HG03439 (cell line): Measurements from ENCODE around the gene RAB40AL.
"Not testable (repeated sequence)": the region's sequence is repeated elsewhere in the genome, so short reads cannot be mapped to it uniquely, and the experiment has no call there.

Experiments
- ATAC-seq: cut with Tn5 transposase; IDR thresholded peaks from one replicate; pipeline ENCODE4 v1.9.1; 2021; ENCODE audit warnings: mild to moderate bottlenecking, moderate library complexity; ENCODE audit not compliant: unreplicated experiment

RAB40AL gene

GRCh38 chrX:102936972-102937371 lies at the start of gene RAB40AL:
TSS of gene RAB40AL (plus strand) at chrX:102937272. CDS start at chrX:102937319, 47 bp downstream.
- ATAC-seq: not testable (repeated sequence)

- no peak for ATAC-seq
Observed at GRCh38 chrX:102887687-102888086, 49.4 kb upstream of the RAB40AL start.

GRCh38 chrX:102892103-102892502 lies 45.0 kb upstream of the RAB40AL start:
- ATAC-seq: no peak

DNA sequence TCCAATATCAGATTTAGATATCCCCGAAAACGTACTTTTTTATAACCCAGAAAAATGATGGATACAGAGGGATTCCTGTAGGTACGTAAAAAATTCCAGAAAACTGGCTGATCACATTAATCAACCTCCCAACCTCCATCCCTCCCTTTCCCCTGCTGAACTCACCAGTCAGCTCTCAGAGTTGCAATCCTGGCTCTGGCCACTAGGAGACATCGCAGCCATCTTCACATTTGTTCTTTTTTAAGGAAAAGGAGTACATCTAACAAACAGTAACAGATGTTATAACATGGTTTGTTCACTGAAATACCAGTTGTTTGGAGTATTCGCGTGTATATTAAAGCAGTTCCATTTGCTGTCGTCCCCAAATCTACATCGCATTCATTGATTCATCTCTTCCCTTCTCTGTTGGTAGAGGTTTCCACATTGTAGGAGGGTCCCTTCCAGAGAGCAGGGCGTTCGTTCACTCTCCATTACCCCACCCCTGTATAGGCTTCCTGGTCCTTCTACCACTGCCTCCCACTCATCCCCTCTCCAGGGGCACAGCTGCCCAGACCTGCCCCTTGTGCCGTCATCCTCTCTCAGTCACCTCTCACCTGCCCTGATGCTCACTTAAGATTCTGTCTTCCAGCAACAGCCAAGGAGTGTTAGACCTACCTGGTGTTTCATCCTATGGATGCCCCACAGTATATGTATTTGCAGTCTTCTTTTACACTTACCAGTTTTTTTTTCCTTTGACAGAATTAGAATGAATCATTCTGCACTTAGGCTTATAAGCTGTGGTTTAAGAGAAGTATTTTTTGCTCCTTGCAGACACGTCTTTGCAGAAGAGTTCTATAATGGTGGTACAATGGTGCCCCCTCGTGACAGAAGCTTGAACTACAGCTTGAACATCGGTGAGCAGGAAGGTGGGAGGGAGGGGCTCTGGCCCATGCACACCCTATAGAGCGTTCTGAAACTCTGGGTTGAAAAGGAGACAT lies 36.8 kb upstream of the RAB40AL start:
- peak; percentile 79 for ATAC-seq

DNA sequence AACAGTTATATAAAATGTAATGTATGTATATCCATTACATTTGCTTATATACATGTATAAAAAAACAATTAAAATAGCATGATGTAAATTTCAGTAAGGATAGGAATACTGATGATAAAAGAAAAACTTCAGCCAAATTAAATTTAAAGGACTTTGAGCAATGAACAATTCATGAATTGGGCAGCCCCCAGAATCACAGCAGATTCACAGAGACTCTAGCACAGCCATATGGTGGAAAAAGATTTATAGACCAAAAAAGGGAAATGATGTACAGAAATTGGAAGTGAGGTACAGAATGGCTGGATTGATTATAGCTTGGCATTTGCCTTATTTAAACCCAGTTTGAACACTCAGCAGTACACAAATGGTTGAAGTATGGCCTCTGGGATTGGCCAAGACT lies 34.7 kb upstream of the RAB40AL start:
- no peak for ATAC-seq

DNA sequence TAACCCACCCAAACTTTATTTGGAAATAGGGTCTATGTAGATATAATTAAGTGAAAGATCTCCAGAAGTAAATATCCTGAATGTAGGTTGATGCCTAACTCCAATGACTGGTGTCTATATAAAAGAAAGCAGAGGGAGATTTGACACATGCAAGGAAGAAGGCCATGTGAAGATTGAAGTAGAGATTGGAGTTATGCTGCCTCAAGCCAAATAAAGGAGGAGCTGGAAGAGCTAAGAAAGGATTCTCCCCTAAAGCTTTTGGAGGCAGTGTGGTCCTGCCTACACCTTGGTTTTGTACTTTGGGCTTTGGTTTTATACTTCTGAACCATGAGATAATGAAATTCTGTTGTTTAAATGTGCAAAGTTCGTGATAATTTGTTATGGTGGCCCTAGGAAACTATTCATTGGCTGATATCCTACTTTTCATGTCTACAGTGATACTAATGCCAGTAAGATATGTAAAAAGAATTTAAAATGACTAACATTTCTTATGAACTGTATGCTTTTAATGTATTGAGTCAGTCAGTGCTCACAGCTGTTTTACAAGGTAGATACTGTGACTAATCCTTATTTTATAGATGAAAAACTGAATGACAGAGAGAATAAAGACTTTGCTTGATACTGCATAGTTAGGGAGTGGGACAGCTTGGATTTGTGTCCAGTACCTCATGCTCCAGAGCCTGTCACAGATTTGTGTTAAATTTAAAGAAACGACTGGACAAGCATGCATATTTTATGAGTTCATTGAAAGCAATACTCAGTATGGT lies 5.9 kb upstream of the RAB40AL start:
- no peak for ATAC-seq

- ATAC-seq: no peak
Observed at GRCh38 chrX:102934624-102935023, 2.4 kb upstream of the RAB40AL start.

- peak; percentile 67 for ATAC-seq
Observed at GRCh38 chrX:102950908-102951866, 14.1 kb downstream of the RAB40AL start.

- ATAC-seq: no peak
Observed at GRCh38 chrX:102957751-102958150, 20.7 kb downstream of the RAB40AL start.

- no peak for ATAC-seq
Observed at GRCh38 chrX:102958794-102959193, 21.7 kb downstream of the RAB40AL start.

DNA sequence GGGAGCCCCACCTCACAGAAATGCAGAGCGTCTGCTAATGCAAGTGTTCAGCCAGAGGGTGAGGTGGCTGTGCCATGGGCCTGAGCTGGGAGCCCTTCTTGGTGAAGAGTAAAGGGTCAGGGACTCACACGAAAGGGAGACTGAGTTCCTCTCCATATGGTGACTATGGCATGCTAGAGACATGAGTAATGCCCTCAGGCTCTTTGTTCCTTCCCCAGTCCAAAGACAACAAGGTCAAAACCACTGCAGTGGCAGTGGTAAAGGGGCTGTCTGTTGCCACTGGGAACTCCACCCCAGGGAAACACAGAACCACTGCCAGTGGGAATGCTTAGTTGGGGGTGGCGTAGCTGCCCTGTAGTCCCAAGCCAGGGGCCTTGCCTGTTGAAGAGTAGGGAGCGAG lies 22.4 kb downstream of the RAB40AL start:
- no peak for ATAC-seq

DNA sequence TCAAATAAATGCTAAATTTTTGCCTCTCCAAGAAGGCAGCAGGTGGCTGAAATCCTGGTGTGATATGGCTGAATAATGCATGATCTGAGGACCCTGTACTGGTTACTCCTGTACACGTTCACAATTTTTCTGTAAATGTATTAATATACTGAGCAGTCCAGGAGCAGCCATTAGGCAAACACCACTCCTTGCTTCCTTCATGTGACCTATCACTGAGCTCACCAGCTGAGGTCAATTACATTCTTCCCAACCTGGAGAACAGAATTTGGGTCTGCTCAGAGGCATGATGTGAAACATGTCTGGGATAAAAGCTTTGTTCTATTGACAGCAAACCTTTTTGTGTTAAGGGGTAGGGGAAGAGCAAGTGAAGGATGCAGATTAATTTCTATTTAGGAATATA lies 26.9 kb downstream of the RAB40AL start:
- no peak for ATAC-seq

DNA sequence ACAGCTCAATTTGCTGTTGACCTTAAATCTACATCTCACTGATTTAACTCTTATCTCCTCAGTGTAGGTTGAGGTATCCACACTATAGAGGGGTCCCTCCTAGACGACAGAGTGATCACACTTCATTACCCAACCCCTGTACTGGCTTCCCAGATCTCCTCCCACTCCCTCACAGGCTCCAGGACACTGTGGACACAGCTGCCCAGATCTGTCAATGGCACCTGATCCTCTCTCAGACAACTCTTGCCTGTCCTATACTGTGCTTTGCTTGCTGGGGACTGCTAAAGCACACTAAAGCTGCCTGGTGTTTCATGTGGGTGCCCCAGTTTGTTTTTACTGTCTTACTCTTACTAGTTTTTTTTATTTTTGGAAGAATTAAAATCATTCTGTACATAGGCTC lies 27.9 kb downstream of the RAB40AL start:
- no peak for ATAC-seq

GRCh38 chrX:102966701-102967100 lies 29.6 kb downstream of the RAB40AL start:
- no peak for ATAC-seq

DNA sequence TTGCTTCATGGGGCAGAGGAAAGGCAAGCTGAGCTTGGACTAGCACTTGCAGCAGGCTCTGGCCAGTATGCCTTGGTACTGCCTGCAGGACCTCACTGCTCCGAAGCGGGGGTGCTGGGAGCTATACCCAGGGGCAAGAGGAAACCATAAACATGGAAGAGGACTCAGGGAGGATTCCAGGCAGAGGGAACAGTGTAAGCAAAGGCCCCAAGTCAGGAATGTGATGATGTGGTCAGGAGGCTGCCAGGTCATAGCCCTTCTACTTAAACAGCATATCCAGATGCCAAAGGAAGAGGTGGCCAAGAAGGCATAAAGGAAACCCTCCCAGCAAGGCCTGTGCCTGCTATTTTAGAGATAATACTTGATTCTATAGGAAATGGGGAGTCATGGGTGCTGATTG lies 31.1 kb downstream of the RAB40AL start:
- no peak for ATAC-seq

GRCh38 chrX:102971536-102971935 lies 34.5 kb downstream of the RAB40AL start:
- not testable (repeated sequence) for ATAC-seq

DNA sequence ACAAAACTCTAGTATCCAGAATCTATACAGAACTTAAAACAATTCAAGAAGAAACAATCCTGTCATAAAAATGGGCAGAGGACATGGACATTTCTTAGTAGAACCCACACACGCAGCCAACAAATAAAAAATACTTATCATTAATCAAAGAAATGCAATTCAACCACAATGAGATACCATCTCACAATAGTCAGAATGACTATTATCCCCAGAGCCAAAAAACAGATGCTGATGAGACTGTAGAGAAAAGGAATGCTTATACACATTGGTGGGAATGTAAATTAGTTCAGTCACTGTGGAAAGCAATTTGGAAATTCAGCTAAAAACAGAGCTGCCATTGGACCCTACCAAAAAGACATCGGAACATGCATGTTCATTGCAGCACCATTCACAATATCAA lies 37.9 kb downstream of the RAB40AL start:
- no peak for ATAC-seq

DNA sequence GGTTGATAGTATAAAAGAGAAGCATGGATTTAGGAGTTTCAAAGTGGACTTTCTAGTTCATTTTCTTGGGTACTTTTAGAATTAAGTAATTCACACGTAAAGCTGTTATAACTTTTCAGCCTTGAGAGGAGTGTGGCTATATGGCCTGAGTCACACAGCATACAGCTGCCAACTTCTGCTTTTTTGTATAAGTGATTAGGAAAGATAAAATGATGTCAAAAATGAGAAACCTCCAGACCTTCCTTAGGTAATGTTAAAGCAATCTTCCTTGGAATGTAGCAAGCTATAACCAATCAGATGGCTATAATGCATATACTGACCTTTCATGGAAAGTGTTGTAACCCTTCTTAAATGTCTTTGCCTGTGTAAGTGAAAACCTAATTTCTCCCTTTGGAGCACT lies 39.2 kb downstream of the RAB40AL start:
- ATAC-seq: no peak

- ATAC-seq: no peak
Observed at GRCh38 chrX:102976793-102977495, 39.9 kb downstream of the RAB40AL start.

- no peak for ATAC-seq
Observed at GRCh38 chrX:102978594-102978993, 41.5 kb downstream of the RAB40AL start.
